Skeletal muscle satellite cell (primary cell): ENCODE data around the gene KIN.
"Not testable (repeated sequence)": the region's sequence is repeated elsewhere in the genome, so short reads cannot be mapped to it uniquely, and the experiment has no call there.

Experiments
- H3K27me3 ChIP-seq: 2 replicates; pipeline ENCODE4 v1.7.0; 2013; ENCODE audit warnings: low read length; ENCODE audit not compliant: control insufficient read depth, insufficient read depth
- H3K36me3 ChIP-seq: 2 replicates; pipeline ENCODE4 v1.7.0; 2013; ENCODE audit warnings: mild to moderate bottlenecking, control low read depth, low read length; ENCODE audit not compliant: insufficient read depth
- H3K4me1 ChIP-seq: 2 replicates; pipeline ENCODE4 v1.7.0; 2013; ENCODE audit warnings: low read length; ENCODE audit not compliant: control insufficient read depth, insufficient read depth
- H3K4me2 ChIP-seq: 2 replicates; pipeline ENCODE4 v1.7.0; 2013; ENCODE audit warnings: mild to moderate bottlenecking, low read length
- H3K4me3 ChIP-seq: 2 replicates; pipeline ENCODE4 v1.7.0; 2013; ENCODE audit warnings: low read length
- H3K9ac ChIP-seq: 2 replicates; pipeline ENCODE4 v1.7.0; 2013; ENCODE audit warnings: mild to moderate bottlenecking, low read depth, low read length, moderate library complexity
- H3K9me3 ChIP-seq: replicated peaks from 2 replicates; pipeline ENCODE4 v1.7.0; 2013; ENCODE audit warnings: mild to moderate bottlenecking, control low read depth, low read length

Gene KIN

DNA sequence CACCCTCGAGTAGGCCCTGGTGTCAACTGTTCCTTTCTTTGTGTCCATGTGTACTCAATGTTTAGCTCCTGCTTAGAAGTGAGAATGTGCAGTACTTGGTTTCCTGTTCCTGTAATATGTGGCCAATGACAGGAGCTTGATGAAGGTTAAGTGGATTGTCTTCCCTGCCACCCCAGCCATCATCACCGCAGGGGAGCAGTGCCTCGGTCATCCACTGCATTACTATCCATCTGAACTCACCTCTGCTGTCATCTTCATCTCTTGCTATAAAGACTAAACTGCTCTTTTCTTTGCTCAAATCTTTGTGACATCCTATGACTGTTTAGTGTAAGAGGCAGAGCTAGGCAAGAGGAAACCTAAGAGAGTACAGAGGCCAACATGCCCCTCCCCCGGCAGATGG lies 69.1 kb downstream of the KIN start:
- Histone ChIP-seq H3K27me3 (no peaks in the 10 kb centered on the region), H3K9me3 (no peaks in the 10 kb centered on the region), H3K9ac (no peak overlapping the region), H3K4me1 (no peaks in the 10 kb centered on the region), H3K4me3 (no peak overlapping the region), H3K4me2 (no peak overlapping the region), H3K36me3 (no peaks in the 10 kb centered on the region)

DNA sequence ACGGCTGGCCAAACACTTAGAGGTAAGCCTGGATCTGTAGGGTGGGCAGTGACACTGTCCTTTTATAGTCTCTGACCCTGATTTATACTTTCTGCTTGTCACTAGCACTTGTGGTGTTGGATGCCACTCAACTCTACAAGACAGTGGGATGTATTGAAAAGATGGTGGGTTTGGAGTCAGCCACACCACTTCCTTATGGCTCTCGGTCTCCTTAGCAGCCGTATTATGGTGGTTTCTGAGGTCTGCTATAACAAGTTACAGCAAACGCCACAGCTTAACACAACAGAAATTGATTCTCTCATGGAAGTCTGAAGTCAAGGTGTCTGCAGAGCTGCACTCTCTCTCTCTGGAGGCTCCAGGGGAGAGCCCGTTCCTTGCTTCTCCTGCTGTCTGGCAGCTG lies 70.0 kb downstream of the KIN start:
- Histone ChIP-seq H3K9me3 (no peaks in the 10 kb centered on the region), H3K4me2 (no peak overlapping the region), H3K36me3 (no peaks in the 10 kb centered on the region), H3K9ac (no peak overlapping the region), H3K4me1 (no peaks in the 10 kb centered on the region), H3K4me3 (no peak overlapping the region), H3K27me3 (no peaks in the 10 kb centered on the region)

DNA sequence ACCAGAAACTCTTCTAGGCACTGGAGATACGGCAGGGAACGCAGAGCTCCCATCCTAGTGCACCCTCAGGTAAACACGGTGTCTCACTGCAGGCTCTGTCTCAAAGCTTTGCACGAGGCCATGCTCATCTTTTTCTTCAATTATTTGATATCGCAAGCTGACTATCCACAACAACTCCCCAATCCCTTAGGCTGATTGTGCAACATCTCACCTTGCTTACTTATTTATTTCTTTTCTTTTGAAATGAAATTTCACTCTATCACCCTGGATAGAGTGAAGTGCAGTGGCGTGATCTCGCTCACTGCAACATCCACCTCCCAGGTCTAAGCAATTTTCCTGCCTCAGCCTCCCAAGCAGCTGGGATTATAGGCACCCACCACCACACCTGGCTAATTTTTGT lies 72.3 kb downstream of the KIN start:
- Histone ChIP-seq H3K4me1 (no peaks in the 10 kb centered on the region), H3K9ac (no peak overlapping the region), H3K4me3 (no peak overlapping the region), H3K27me3 (no peaks in the 10 kb centered on the region), H3K9me3 (no peaks in the 10 kb centered on the region), H3K4me2 (no peak overlapping the region), H3K36me3 (no peaks in the 10 kb centered on the region)

DNA sequence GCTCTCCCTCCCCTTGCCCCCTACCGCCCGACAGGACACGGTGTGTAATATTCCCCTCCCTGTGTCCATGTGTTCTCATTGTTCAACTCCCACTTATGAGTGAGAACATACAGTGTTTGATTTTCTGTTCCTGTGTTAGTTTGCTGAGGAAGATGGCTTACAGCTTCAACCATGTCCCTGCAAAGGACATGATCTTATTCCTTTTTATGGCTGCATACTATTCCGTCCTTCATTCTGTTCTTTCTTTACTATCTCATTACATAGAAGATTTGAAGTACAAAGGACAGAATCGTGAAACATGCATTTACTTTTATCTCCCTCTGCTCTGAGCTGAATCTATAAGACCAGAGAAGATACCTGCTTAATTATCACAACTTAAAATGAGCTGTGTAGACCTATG lies 76.7 kb downstream of the KIN start:
- H3K4me2 ChIP-seq, H3K4me3 ChIP-seq, H3K9ac ChIP-seq, H3K9me3 ChIP-seq, H3K27me3 ChIP-seq, H3K36me3 ChIP-seq, H3K4me1 ChIP-seq: not testable (repeated sequence)

- Histone ChIP-seq H3K4me2 (no peak overlapping the region), H3K9me3 (no peaks in the 10 kb centered on the region), H3K4me1 (no peaks in the 10 kb centered on the region), H3K36me3 (no peaks in the 10 kb centered on the region), H3K27me3 (no peaks in the 10 kb centered on the region), H3K9ac (no peak overlapping the region), H3K4me3 (no peak overlapping the region)
Observed at GRCh38 chr10:7710446-7710845, 77.3 kb downstream of the KIN start.

GRCh38 chr10:7708832-7709231 lies 79.0 kb downstream of the KIN start:
- H3K9me3 ChIP-seq: no peaks in the 10 kb centered on the region
- H3K9ac ChIP-seq: no peak overlapping the region
- no peaks in the 10 kb centered on the region for H3K36me3 ChIP-seq
- H3K4me3 ChIP-seq: no peak overlapping the region
- H3K27me3 ChIP-seq: no peaks in the 10 kb centered on the region
- H3K4me1 ChIP-seq: no peaks in the 10 kb centered on the region
- no peak overlapping the region for H3K4me2 ChIP-seq

GRCh38 chr10:7707858-7708622 lies 79.8 kb downstream of the KIN start:
- no peaks in the 10 kb centered on the region for H3K9me3 ChIP-seq
- no peaks in the 10 kb centered on the region for H3K4me1 ChIP-seq
- no peaks in the 10 kb centered on the region for H3K27me3 ChIP-seq
- H3K36me3 ChIP-seq: no peaks in the 10 kb centered on the region
- no peak overlapping the region for H3K9ac ChIP-seq
- H3K4me3 ChIP-seq: no peak overlapping the region
- H3K4me2 ChIP-seq: no peak overlapping the region

- H3K4me1 ChIP-seq: no peaks in the 10 kb centered on the region
- H3K27me3 ChIP-seq: no peaks in the 10 kb centered on the region
- no peak overlapping the region for H3K4me3 ChIP-seq
- no peaks in the 10 kb centered on the region for H3K9me3 ChIP-seq
- H3K4me2 ChIP-seq: no peak overlapping the region
- no peaks in the 10 kb centered on the region for H3K36me3 ChIP-seq
- no peak overlapping the region for H3K9ac ChIP-seq
Observed at GRCh38 chr10:7707102-7707501, 80.7 kb downstream of the KIN start.

GRCh38 chr10:7706534-7707073 lies 81.2 kb downstream of the KIN start:
- Histone ChIP-seq H3K4me3 (no peak overlapping the region), H3K4me2 (no peak overlapping the region), H3K9me3 (no peaks in the 10 kb centered on the region), H3K4me1 (no peaks in the 10 kb centered on the region), H3K27me3 (no peaks in the 10 kb centered on the region), H3K36me3 (no peaks in the 10 kb centered on the region), H3K9ac (no peak overlapping the region)

DNA sequence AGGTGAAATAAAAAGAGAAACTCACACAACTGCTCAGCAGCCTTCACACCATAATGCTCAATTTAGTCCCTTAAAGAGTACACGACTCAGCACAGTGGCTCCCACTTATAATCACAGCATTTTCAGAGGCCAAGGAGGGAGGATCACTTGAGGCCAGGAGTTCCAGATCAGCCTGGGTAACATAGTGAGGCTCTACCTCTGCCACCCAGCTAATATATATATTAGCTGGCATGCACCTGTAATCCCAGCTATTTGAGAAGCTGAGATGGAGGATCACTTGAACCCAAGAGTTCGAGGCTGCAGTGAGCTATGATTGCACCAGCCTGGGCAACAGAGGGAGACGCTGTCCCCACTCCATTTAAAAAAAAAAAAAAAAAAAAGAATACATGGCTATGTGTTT lies 82.5 kb downstream of the KIN start:
- Histone ChIP-seq H3K4me2 (no peak overlapping the region), H3K9me3 (no peaks in the 10 kb centered on the region), H3K27me3 (no peaks in the 10 kb centered on the region), H3K4me1 (no peaks in the 10 kb centered on the region), H3K9ac (no peak overlapping the region), H3K4me3 (no peak overlapping the region), H3K36me3 (no peaks in the 10 kb centered on the region)

DNA sequence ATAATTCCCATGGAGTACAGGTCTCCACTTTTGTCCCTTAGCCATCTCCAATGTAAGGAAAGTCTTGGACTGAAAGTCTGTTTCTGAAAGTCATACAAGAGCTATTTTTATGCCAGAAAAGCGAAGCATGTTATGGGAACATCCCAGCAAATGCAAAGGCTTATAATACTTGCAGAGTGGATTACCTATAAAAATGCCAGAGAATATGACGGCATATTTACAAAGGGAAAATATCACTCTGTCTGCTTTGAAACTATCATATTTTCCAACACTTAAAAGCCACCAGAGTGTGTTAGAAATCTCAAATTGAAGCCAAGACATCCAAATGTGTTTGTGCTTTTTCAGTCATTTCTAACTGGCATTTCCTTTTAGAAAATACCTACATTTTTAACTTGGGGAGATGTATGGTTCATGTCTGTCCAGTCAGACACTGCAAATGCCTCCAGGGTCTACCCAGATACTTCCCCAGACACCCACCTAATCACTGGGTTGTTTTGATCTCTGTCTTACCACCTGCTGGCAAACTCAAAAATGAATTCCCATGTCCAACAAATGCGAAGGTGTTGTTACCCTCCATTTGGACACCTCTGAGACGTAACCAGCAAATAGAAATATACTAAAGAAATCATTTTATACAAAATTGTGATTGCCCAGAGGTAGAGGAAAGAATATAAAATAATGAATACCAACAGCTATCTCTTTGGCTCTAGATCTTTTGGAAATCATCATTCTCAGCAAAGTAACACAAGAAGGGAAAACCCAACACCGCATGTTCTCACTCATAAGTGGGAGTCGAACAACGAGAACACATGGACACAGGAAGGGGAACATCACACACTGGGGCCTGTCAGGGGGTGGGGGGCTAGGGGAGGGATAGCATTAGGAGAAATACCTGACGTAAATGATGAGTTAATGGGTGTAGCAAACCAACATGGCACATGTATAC lies 83.4 kb downstream of the KIN start:
- H3K4me3 ChIP-seq: no peak overlapping the region
- H3K9ac ChIP-seq: no peak overlapping the region
- H3K36me3 ChIP-seq: no peaks in the 10 kb centered on the region
- H3K4me2 ChIP-seq: no peak overlapping the region
- H3K9me3 ChIP-seq: no peaks in the 10 kb centered on the region
- no peaks in the 10 kb centered on the region for H3K27me3 ChIP-seq
- no peaks in the 10 kb centered on the region for H3K4me1 ChIP-seq
